ENCODE results near the gene COL12A1.

- TF ChIP-seq CTCF (IDR thresholded peaks at IDR 0.05), result no peak
- no peak for TF ChIP-seq POLR2A (IDR thresholded peaks at IDR 0.05)
Measured at GRCh38 chr6:75052491-75052890, 153.4 kb downstream of the COL12A1 start.
